ENCODE results near the gene AOPEP.

Gene AOPEP

DNA sequence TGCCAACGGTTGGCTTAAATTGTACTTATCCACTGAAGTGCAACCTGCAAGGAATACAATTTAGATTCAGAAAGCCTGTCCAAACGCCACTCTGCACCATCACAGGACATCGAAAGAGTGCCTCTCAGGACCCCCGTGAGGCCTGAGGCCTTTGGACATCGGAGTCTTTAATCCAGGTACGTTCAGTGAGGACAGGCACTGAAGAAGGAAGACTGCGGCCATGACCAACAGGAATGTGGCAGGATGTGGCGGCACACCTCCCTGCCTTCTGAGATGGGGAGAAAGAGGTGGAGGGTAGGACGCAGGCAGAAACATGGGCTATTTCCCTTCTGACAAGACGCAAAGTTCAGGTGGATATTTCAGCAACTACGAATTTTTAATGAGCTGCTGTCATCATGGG, 385.2 kb downstream of the AOPEP start:
- TF ChIP-seq, protein P1, sequence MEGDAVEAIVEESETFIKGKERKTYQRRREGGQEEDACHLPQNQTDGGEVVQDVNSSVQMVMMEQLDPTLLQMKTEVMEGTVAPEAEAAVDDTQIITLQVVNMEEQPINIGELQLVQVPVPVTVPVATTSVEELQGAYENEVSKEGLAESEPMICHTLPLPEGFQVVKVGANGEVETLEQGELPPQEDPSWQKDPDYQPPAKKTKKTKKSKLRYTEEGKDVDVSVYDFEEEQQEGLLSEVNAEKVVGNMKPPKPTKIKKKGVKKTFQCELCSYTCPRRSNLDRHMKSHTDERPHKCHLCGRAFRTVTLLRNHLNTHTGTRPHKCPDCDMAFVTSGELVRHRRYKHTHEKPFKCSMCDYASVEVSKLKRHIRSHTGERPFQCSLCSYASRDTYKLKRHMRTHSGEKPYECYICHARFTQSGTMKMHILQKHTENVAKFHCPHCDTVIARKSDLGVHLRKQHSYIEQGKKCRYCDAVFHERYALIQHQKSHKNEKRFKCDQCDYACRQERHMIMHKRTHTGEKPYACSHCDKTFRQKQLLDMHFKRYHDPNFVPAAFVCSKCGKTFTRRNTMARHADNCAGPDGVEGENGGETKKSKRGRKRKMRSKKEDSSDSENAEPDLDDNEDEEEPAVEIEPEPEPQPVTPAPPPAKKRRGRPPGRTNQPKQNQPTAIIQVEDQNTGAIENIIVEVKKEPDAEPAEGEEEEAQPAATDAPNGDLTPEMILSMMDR (conservative IDR thresholded peaks at IDR 0.05): no peak
- no peak for TF ChIP-seq ZFX (IDR thresholded peaks at IDR 0.05)
- no peak overlapping the region for H3K27ac ChIP-seq

DNA sequence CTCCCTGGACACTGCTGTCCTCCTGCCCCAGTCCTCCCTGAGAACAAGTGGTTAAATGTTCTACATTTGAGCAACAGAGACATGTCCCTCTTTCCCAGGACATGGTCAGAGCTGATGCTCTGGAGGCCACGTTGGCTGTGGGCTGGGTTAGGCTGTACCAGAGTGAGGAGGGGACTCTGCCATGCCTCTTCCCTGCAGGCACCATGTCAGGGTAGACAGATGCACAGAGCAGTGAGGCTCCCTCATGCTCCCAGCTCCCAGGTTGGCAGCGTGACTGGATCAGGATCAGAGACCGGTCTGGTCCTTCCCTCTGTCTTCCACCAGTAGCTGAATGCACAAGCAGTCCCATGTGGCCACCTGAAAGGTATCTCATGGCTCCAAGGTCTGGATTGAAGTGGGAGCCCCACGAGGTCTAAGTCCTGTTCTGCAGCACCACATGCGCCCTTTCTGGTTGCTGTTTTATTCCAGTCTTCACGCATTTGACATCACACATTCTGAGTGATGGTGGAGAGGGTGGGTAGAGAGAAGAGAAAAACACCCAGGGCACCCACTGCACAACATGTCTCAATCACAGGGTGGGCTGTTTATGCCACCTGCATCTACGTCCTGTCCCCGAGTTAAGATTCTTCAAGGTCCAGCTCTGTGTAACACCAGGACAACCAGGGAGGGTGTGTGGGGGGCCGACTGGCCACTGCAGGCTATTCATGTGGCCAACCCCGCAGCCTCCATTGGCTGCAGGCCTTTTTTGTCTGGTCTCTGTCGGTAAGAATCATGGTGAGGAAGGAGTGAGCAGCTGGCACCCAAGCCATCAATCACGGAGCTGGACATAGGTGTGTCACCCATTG, 386.2 kb downstream of the AOPEP start:
- TF ChIP-seq, protein P1 (conservative IDR thresholded peaks at IDR 0.05): no peak
- no peak for TF ChIP-seq ZFX (IDR thresholded peaks at IDR 0.05)
- H3K27ac ChIP-seq: no peak overlapping the region

DNA sequence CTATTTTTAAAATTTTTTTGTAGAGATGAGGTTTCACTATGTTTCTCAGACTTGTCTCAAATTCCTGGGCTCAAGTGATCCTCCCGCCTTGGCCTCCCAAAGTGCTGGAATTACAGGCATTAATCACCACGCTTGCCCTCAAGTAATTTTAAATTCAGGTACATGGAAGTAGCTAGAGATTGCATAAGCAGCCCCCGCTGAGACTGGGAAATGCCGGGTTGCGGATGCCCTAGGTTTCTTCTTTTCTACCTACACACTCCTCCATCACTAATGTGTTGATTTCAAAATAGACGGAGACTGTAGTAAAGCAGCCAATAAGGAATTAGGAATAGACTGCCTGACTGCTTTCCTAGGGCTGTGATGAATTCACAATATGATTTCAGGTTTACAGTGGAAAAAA, 388.6 kb downstream of the AOPEP start:
- TF ChIP-seq, protein P1 (conservative IDR thresholded peaks at IDR 0.05): no peak
- TF ChIP-seq ZFX (IDR thresholded peaks at IDR 0.05): no peak
- H3K27ac ChIP-seq: no peak overlapping the region

DNA sequence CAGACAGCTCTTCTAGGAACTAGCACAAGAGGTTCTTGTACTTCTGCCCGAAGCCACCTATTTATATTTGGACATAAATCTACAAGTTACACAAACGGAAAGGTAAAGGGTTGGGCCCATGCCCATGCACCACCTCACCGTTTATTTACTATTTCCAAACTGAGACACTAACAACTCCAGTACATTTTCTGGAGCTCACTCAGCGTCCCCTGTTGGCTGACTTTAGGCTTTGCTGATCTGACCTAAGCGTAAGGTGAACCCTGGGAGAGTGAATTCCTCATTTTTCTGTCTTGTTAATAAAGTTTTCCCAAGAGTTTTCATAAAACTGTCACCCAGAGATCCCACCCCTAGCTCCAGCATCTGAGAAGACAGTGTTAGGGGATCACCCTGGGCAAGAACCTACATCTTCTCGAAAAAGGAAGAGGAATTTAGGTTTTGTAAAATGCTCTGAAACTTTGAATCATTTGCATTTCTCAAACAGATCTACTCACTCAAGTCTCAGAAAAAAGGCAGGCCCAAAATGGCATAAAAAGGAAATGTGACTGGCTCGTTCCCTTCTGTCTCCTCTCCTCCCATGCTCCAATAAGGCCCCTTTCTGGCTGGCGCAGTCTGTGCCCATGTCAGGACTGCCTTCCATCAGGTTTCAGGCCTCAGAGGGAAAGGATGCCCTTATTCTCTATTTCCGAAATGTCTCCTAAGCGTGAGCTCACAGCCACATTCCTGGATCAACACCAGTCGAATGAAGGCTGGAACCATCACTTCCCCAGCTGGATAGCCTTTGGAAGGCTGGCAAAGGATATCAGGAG, 389.7 kb downstream of the AOPEP start:
- peak overlapping the region; percentile 17; the same call in 1 of the 2 replicates for H3K27ac ChIP-seq
- TF ChIP-seq, protein P1 (conservative IDR thresholded peaks at IDR 0.05): peak; percentile 96
- no peak for TF ChIP-seq ZFX (IDR thresholded peaks at IDR 0.05)

DNA sequence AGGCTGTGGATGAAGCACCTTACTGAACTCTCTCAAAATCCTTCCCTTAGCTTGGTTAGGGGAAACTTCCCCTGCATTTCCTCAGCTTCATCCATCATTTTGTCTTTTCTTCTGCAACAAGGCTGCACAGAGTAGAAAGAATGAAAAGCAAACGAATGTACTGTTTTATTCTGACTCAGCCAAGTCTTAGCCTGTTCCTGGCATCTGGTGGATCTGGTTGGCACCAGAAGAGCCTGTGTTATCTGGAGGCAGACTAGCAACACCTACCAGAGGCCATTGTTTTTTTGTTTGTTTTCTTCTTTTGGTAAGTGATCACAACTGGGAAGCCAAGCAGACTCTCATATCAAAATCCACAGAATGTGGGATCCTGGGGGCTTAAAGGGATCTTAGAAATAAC, 390.3 kb downstream of the AOPEP start:
- H3K27ac ChIP-seq: peak overlapping the region; percentile 17; the same call in 1 of the 2 replicates
- no peak for TF ChIP-seq ZFX (IDR thresholded peaks at IDR 0.05)
- TF ChIP-seq, protein P1 (conservative IDR thresholded peaks at IDR 0.05): no peak

DNA sequence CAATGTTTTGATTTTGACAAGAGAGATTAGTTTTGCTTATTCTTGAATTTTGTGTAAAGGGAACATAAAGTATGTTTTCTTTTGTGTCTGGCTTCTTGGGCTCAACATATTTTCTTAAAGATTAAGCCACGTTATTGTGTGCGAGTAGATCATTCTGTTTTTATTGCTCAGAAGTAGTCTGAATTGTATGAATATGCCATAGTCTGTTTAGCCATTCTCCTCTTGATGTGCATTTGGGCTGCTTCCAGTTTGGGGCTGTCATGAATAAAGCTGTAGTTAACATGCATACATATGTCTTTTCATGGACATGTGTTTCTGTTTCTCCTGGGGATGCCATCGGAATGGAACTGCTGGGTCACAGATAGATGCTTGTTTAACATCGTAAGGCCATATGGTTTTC, 392.1 kb downstream of the AOPEP start:
- no peak overlapping the region for H3K27ac ChIP-seq
- TF ChIP-seq, protein P1 (conservative IDR thresholded peaks at IDR 0.05): no peak
- no peak for TF ChIP-seq ZFX (IDR thresholded peaks at IDR 0.05)
